ENCODE measurements around the gene SFSWAP.
"Not testable (repeated sequence)": the region's sequence is repeated elsewhere in the genome, so short reads cannot be mapped to it uniquely, and the experiment has no call there.

SFSWAP gene

GRCh38 chr12:131710464-131711457 is at the start of gene SFSWAP:
Gene SFSWAP, plus strand, starts transcription at chr12:131711090. Its CDS starts 140 bp downstream, at chr12:131711230.
- H3K9me3 ChIP-seq = no peaks in the 10 kb centered on the region
- intact Hi-C loops (cut with DNase I; ENCODE audit: low total_unique reads) = no loop called here

GRCh38 chr12:131661170-131661985 is 49.5 kb upstream of the SFSWAP start:
- H3K4me1 ChIP-seq, H3K36me3 ChIP-seq, H3K4me3 ChIP-seq, H3K9me3 ChIP-seq, H3K27ac ChIP-seq: not testable (repeated sequence)
- DNase-seq = peak in 1 of 2 donors; percentile 17
- H3K27me3 ChIP-seq = peaks cover 0 to 15% of the 10 kb centered on the region in 2 donors
- intact Hi-C loops (cut with DNase I; ENCODE audit: low total_unique reads) = loop anchor here (10.0 kb wide), 1 partner anchor 367 kb away; no protein-coding TSS in a partner anchor

More at GRCh38 chr12:131710464-131711457, at the start of gene SFSWAP:
- Histone ChIP-seq H3K27me3 (no peaks in the 10 kb centered on the region), H3K4me3 (peak within 1 kb of the TSS; percentile 78 to 95), H3K27ac (peak within 1 kb of the TSS; percentile 81 to 91), H3K4me1 (peaks cover 0 to 25% (median 17%) of the 10 kb centered on the region in 4 donors), H3K36me3 (peaks cover 20 to 21% (median 21%) of the 10 kb centered on the region in 3 donors)
- DNase-seq = peak; percentile 51 to 83
- TF ChIP-seq, protein P1, sequence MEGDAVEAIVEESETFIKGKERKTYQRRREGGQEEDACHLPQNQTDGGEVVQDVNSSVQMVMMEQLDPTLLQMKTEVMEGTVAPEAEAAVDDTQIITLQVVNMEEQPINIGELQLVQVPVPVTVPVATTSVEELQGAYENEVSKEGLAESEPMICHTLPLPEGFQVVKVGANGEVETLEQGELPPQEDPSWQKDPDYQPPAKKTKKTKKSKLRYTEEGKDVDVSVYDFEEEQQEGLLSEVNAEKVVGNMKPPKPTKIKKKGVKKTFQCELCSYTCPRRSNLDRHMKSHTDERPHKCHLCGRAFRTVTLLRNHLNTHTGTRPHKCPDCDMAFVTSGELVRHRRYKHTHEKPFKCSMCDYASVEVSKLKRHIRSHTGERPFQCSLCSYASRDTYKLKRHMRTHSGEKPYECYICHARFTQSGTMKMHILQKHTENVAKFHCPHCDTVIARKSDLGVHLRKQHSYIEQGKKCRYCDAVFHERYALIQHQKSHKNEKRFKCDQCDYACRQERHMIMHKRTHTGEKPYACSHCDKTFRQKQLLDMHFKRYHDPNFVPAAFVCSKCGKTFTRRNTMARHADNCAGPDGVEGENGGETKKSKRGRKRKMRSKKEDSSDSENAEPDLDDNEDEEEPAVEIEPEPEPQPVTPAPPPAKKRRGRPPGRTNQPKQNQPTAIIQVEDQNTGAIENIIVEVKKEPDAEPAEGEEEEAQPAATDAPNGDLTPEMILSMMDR (IDR thresholded peaks at IDR 0.05) = no peak

DNA sequence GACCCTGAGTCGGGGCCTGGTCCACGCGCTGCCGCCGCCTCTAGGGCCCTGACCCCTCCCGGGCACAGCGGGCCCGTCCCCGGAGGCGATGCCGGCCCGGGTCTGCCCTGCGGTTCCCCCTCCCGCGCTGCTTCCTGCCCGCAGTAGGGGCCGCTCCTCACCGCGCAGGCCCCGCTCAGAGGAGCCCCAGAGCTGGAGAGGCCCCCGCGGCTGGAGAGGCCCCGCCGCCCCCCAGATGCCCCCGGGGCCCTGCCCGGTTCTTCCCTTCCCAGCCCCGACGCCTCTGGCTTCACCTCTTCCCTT is 49.0 kb upstream of the SFSWAP start:
- not testable (repeated sequence) for H3K4me1 ChIP-seq, H3K36me3 ChIP-seq, H3K27ac ChIP-seq, H3K4me3 ChIP-seq, DNase-seq, H3K9me3 ChIP-seq
- H3K27me3 ChIP-seq = peaks cover 0 to 15% of the 10 kb centered on the region in 2 donors
- intact Hi-C loops (cut with DNase I; ENCODE audit: low total_unique reads) = loop anchor here (10.0 kb wide), 1 partner anchor 367 kb away; no protein-coding TSS in a partner anchor

GRCh38 chr12:131662346-131662745 is 48.5 kb upstream of the SFSWAP start:
- not testable (repeated sequence) for H3K27ac ChIP-seq, H3K9me3 ChIP-seq, H3K4me1 ChIP-seq, H3K36me3 ChIP-seq, H3K4me3 ChIP-seq
- intact Hi-C loops (cut with DNase I; ENCODE audit: low total_unique reads) = loop anchor here (10.0 kb wide), 1 partner anchor 368 kb away; no protein-coding TSS in a partner anchor
- peak in 1 of 2 donors; percentile 24 for DNase-seq
- H3K27me3 ChIP-seq = peaks cover 0 to 15% of the 10 kb centered on the region in 2 donors

DNA sequence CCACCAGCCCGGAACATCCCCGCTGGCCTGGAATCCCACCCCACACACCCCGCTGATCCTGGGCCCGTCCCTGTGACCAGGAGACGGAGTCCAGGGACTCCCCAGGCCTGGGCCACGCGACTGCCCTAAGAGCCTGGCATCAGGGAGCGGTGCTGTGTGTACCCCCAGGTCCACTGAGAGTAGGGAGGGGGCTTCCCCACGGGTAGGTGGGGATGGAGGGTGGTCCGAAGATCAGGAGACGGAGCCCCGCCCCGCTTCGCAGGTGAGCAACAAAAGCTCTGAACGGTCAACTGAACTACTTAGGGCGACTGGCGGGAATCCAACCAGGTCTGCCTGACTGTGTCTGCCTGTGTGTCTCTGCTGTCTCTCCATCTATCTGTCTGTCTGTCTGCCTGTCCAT is 45.2 kb upstream of the SFSWAP start:
- H3K27ac ChIP-seq, H3K9me3 ChIP-seq, H3K4me3 ChIP-seq, H3K27me3 ChIP-seq, H3K4me1 ChIP-seq, H3K36me3 ChIP-seq: not testable (repeated sequence)
- DNase-seq = peak in 1 of 2 donors; percentile 60
- intact Hi-C loops (cut with DNase I; ENCODE audit: low total_unique reads) = loop anchor here (10.0 kb wide), 1 partner anchor 371 kb away; no protein-coding TSS in a partner anchor

- not testable (repeated sequence) for H3K27ac ChIP-seq, H3K9me3 ChIP-seq, H3K4me1 ChIP-seq, H3K27me3 ChIP-seq, H3K36me3 ChIP-seq, H3K4me3 ChIP-seq
- peak in 1 of 2 donors; percentile 45 for DNase-seq
- intact Hi-C loops (cut with DNase I; ENCODE audit: low total_unique reads) = loop anchor here (10.0 kb wide), 1 partner anchor 372 kb away; no protein-coding TSS in a partner anchor
Measured at GRCh38 chr12:131666486-131666885, 44.4 kb upstream of the SFSWAP start.

- not testable (repeated sequence) for H3K36me3 ChIP-seq, H3K9me3 ChIP-seq, H3K4me1 ChIP-seq, H3K27me3 ChIP-seq, H3K27ac ChIP-seq, H3K4me3 ChIP-seq
- intact Hi-C loops (cut with DNase I; ENCODE audit: low total_unique reads) = loop anchor here (10.0 kb wide), 1 partner anchor 372 kb away; no protein-coding TSS in a partner anchor
- peak in 1 of 2 donors; percentile 21 for DNase-seq
Measured at GRCh38 chr12:131666978-131667601, 43.8 kb upstream of the SFSWAP start.

DNA sequence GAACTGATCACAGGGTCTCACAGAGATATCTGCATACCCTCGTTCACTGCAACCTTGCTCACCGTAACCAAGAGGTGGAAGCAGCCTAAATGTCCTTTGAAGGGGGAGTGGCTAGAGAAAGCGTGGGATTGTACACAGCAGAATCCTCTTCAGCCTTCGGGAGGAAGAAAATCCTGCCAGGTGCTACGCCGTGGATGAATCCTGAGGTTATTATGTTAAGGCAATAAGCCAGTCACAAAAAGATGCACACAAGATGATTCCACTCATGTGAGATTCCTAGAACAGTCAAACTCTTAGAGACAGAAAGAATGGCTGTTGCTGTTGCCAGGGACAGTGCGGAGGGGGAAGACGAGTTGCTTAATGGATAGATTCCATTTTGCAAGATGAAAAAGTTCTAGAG is 39.6 kb upstream of the SFSWAP start:
- no peak overlapping the region for H3K4me3 ChIP-seq
- no peaks in the 10 kb centered on the region for H3K4me1 ChIP-seq
- H3K9me3 ChIP-seq = peaks cover 0 to 9% (median 0%) of the 10 kb centered on the region in 3 donors
- H3K27me3 ChIP-seq = peaks cover 0 to 17% of the 10 kb centered on the region in 2 donors
- H3K27ac ChIP-seq = no peak overlapping the region
- DNase-seq = no peak
- TF ChIP-seq, protein P1 (IDR thresholded peaks at IDR 0.05) = no peak
- intact Hi-C loops (cut with DNase I; ENCODE audit: low total_unique reads) = no loop called here
- no peaks in the 10 kb centered on the region for H3K36me3 ChIP-seq
